Spleen (tissue), 11 donors: ENCODE measurements around the gene CHIC2. TPM values are rescaled to one million over a fixed set of nuclear protein-coding genes. Genes with fewer than 3 reads are reported as not detected.

ENCODE experiments used
- DNase-seq: peaks from one replicate; pipeline ENCODE4 v3.0.0-alpha.2; 2020
- H3K27ac ChIP-seq, 8 donors: fragments of 200-600 bp; sonication (generic) in 7 of 8; 1 replicate in 4 of 8; 2 replicates in 4 of 8; pipeline versions ENCODE4 v1.5.0 to v1.8.0; 2016 to 2021; ENCODE audit warnings: inconsistent platforms in 4 of 8, mild to moderate bottlenecking in 4 of 8, moderate library complexity in 1 of 8
- H3K27me3 ChIP-seq, 7 donors: fragments of 200-600 bp; sonication (generic) in 6 of 7; replicated peaks in 1 of 7; 1 replicate in 4 of 7; 2 replicates in 3 of 7; pipeline versions ENCODE4 v1.5.0 to v1.8.0; 2016 to 2021; ENCODE audit warnings: inconsistent platforms in 3 of 7, mild to moderate bottlenecking in 1 of 7
- H3K36me3 ChIP-seq, 6 donors: fragments of 200-600 bp; sonication (generic) in 5 of 6; 1 replicate in 4 of 6; 2 replicates in 2 of 6; pipeline versions ENCODE4 v1.5.0 to v1.8.0; 2016 to 2021; ENCODE audit warnings: inconsistent platforms in 2 of 6
- H3K4me1 ChIP-seq, 6 donors: fragments of 200-600 bp; sonication (generic) in 5 of 6; 1 replicate in 3 of 6; 2 replicates in 3 of 6; pipeline versions ENCODE4 v1.5.0 to v1.8.0; 2016 to 2021; ENCODE audit warnings: inconsistent platforms in 3 of 6
- H3K4me3 ChIP-seq, 8 donors: fragments of 200-600 bp; sonication (generic) in 7 of 8; 1 replicate in 4 of 8; 2 replicates in 4 of 8; pipeline versions ENCODE4 v1.5.0 to v1.8.0; 2016 to 2021; ENCODE audit warnings: inconsistent platforms in 4 of 8, mild to moderate bottlenecking in 4 of 8, moderate library complexity in 2 of 8
- H3K9me3 ChIP-seq, 8 donors: fragments of 200-600 bp; sonication (generic) in 7 of 8; 1 replicate in 4 of 8; 2 replicates in 4 of 8; pipeline versions ENCODE4 v1.5.0 to v1.8.0; 2016 to 2021; ENCODE audit warnings: inconsistent platforms in 4 of 8
- CTCF ChIP-seq, 11 experiments: fragments of 200-600 bp in 7 of 11; fragments of 450-650 bp in 4 of 11; sonication (generic) in 4 of 11; IDR thresholded peaks in 8 of 11; conservative IDR thresholded peaks in 3 of 11; 1 replicate in 7 of 11; 2 replicates in 4 of 11; pipeline versions ENCODE4 v1.4.0 to v1.8.0; 2016 to 2021; ENCODE audit warnings: antibody characterized with exemption in 11 of 11, inconsistent platforms in 4 of 11, mild to moderate bottlenecking in 1 of 11
- POLR2A ChIP-seq, 3 donors: fragments of 450-650 bp; IDR thresholded peaks; one replicate each; pipeline ENCODE4 v1.5.1; 2017; ENCODE audit warnings: antibody characterized with exemption in 3 of 3, mild to moderate bottlenecking in 1 of 3
- POLR2AphosphoS5 ChIP-seq, 3 donors: sonication (generic); formaldehyde crosslinking; IDR thresholded peaks; one replicate each; pipeline ENCODE4 v1.5.1; 2017; ENCODE audit warnings: antibody characterized with exemption in 3 of 3
- WGBS, 5 donors: extraction: QIAGEN DNeasy Blood & Tissue Kit in 3 of 5; methylation state at CpG; one replicate each; pipeline versions ENCODE4 v1.1.5 to v1.1.7; 2013 to 2018; 5-methylcytosine and 5-hydroxymethylcytosine counted together
- intact Hi-C: fragments of 100-400 bp; cut with DNase I; formaldehyde crosslinking; loops from one replicate; pipeline ENCODE4 v1.15.0; 2023; ENCODE audit warnings: low total_unique reads
- polyA plus RNA-seq, 3 donors: library from polyadenylated mRNA; stranded (reverse); fragments of 200-250 nt; gene quantifications; one replicate each; pipeline ENCODE4 v1.2.1, GENCODE V29; 2013
- total RNA-seq, 7 donors: library from RNA; depleted of rRNA in 3 of 7; stranded (reverse); fragments of >200 nt in 3 of 7; fragmentation: NEBNext Ultra II Directional in 4 of 7; extraction: Animal tissue kit (Norgen Biotek cat#: 25700) in 4 of 7; gene quantifications; one replicate each; pipeline versions ENCODE4 v1.1.0 to v1.2.1, GENCODE V29; 2016 to 2021
- donor health status: healthy with polysubstance abuse.
- donor health status: DM: no; HTN: no; CAD: no; lungs with moderate emphysema.
- donor health status: DM: no; HTN: no; CAD: no.
- donor health status: Bipolar disorder and iron deficiency.
- donor health status: healthy.
- donor health status: DM: no; HTN: no; CAD: no.
- donor health status: DM: yes; HTN: yes; CAD: no.

Gene CHIC2
- total and polyA plus RNA-seq, 10 donors, result 7.6 to 68.2 (median 39.7) TPM

DNA sequence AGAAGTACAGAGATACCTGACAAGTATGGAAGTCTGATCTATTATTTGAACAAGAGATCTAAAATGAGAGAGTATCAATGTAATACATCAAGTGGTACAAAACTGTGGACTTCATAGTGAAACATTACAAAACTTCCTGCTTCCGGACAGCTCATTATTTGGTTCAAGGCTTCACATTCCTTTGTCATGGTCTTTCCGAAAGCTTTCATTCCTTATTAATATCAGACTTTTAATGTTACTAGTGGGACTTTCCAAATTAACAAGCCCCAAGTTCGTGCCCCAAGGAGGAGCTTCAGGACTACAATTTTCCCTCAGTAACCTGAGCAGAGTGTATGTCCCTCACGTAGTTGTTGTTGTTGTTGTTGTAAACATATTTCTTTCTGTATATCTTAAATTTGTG lies 1.2 kb downstream of the CHIC2 start:
- intact Hi-C loops, result no loop called here
- DNase-seq, result no peak
- Histone ChIP-seq H3K4me1 (peaks cover 59 to 76% (median 68%) of the 10 kb centered on the region in 6 donors), H3K36me3 (peaks cover 0 to 9% (median 0%) of the 10 kb centered on the region in 6 donors), H3K9me3 (peaks cover 0 to 4% (median 0%) of the 10 kb centered on the region in 8 donors), H3K27ac (peak overlapping the region; percentile 92 to 100 (median 99)), H3K27me3 (no peaks in the 10 kb centered on the region), H3K4me3 (peak overlapping the region; percentile 67 to 97 (median 94))
- no peak for TF ChIP-seq CTCF (IDR thresholded peaks at IDR 0.05 in 8 of 11, conservative IDR thresholded peaks at IDR 0.05 in 3 of 11)
- no peak for TF ChIP-seq POLR2AphosphoS5 (IDR thresholded peaks at IDR 0.05)
- TF ChIP-seq POLR2A (IDR thresholded peaks at IDR 0.05), result no peak
- WGBS, 5 donors, result 0 to 1% (median 1%) methylated on average over 4 of the region's 4 CpGs

DNA sequence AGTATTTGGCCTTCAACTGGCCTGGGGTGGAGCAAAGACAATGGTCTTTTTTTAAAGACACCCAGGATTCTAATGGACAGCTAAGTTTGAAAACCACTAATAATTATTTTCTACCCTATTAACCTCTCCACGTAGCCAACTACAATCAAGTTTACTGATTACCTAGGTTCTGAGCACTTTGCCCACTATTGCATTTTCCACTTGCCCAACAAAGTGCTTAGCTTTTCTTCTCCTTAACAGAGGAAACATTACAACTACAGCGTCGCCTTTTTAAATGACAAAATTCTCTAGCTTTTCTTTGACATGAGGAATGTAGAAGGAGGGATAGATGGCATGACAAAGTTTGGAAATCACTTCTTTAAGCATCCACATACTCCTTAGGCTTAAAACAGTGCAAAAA lies 2.0 kb downstream of the CHIC2 start:
- DNase-seq, result no peak
- intact Hi-C loops, result no loop called here
- peak overlapping the region; percentile 67 to 97 (median 94) for H3K4me3 ChIP-seq
- 45 to 71% (median 61%) methylated on average over 3 of the region's 3 CpGs for WGBS, 5 donors
- peak overlapping the region; percentile 92 to 100 (median 99) for H3K27ac ChIP-seq
- H3K27me3 ChIP-seq, result no peaks in the 10 kb centered on the region
- peaks cover 61 to 85% (median 76%) of the 10 kb centered on the region in 6 donors for H3K4me1 ChIP-seq
- H3K36me3 ChIP-seq, result peaks cover 0 to 9% (median 0%) of the 10 kb centered on the region in 6 donors
- no peak for TF ChIP-seq POLR2AphosphoS5 (IDR thresholded peaks at IDR 0.05)
- TF ChIP-seq CTCF (IDR thresholded peaks at IDR 0.05 in 8 of 11, conservative IDR thresholded peaks at IDR 0.05 in 3 of 11), result no peak
- TF ChIP-seq POLR2A (IDR thresholded peaks at IDR 0.05), result no peak
- H3K9me3 ChIP-seq, result no peaks in the 10 kb centered on the region

DNA sequence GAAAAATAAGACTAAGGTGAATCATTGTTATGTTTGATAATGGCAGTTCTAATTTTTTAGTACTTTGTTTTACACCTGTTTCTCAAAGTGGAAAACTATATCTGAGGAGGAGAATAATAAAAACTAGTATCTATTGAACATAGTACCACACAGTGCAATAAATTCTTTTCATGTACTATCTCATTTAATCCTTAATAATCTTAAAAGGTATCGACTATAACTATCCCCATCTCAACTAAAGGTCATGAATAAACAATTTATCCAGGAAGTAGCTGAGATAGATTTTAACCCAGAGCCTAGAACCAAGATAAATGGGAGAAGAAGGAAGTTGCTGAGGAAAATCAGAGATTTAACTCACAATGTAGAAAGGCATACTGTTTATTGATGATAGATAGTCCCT lies 2.5 kb downstream of the CHIC2 start:
- no peak for DNase-seq
- peak overlapping the region in 7 of 8 donors; percentile 67 to 97 (median 94) for H3K4me3 ChIP-seq
- H3K9me3 ChIP-seq, result no peaks in the 10 kb centered on the region
- H3K36me3 ChIP-seq, result peaks cover 0 to 9% (median 0%) of the 10 kb centered on the region in 6 donors
- no peak for TF ChIP-seq POLR2AphosphoS5 (IDR thresholded peaks at IDR 0.05)
- TF ChIP-seq POLR2A (IDR thresholded peaks at IDR 0.05), result no peak
- no peak for TF ChIP-seq CTCF (IDR thresholded peaks at IDR 0.05 in 8 of 11, conservative IDR thresholded peaks at IDR 0.05 in 3 of 11)
- peaks cover 61 to 88% (median 80%) of the 10 kb centered on the region in 6 donors for H3K4me1 ChIP-seq
- peak overlapping the region in 5 of 8 donors; percentile 99 to 100 (median 99) for H3K27ac ChIP-seq
- WGBS, 5 donors, result 73 to 88% (median 75%) methylated on average over 1 of the region's 1 CpG
- H3K27me3 ChIP-seq, result no peaks in the 10 kb centered on the region
- intact Hi-C loops, result no loop called here

DNA sequence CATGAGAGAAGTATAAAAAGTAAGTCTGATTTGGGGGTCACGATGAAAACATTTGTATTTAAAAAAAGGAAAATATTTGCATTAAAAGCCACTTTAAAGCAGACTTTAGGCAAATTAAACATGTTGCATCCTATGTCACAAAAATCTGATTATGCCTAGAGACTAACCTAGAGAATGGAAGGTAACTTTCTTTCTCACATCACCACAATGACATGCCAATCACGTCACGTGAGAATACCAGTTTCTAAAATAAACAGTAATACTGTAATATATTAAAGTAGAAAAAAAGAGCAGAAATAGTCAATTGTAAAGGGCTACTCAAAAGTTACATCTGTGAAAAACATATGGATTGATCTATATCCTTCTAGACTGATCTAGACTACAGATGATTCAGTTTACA lies 3.3 kb downstream of the CHIC2 start:
- intact Hi-C loops, result no loop called here
- H3K4me1 ChIP-seq, result peaks cover 67 to 88% (median 84%) of the 10 kb centered on the region in 6 donors
- H3K4me3 ChIP-seq, result peak overlapping the region in 4 of 8 donors; percentile 81 to 97 (median 95)
- WGBS, 5 donors, result 59 to 77% (median 69%) methylated on average over 3 of the region's 3 CpGs
- peaks cover 0 to 9% (median 0%) of the 10 kb centered on the region in 6 donors for H3K36me3 ChIP-seq
- no peak overlapping the region for H3K27ac ChIP-seq
- TF ChIP-seq POLR2A (IDR thresholded peaks at IDR 0.05) (no peak), POLR2AphosphoS5 (IDR thresholded peaks at IDR 0.05) (no peak), CTCF (IDR thresholded peaks at IDR 0.05 in 8 of 11, conservative IDR thresholded peaks at IDR 0.05 in 3 of 11) (no peak)
- H3K27me3 ChIP-seq, result no peaks in the 10 kb centered on the region
- no peak for DNase-seq
- no peaks in the 10 kb centered on the region for H3K9me3 ChIP-seq
